ENCODE results near the gene KRT222.

The KRT222 gene

GRCh38 chr17:40618754-40619625 is 46.0 kb downstream of the KRT222 start:
- ATAC-seq, result no peak

GRCh38 chr17:40617678-40618240 is 47.2 kb downstream of the KRT222 start:
- ATAC-seq, result no peak
- no peak for TF ChIP-seq CREB5 (CRISPR knock-in tag; IDR thresholded peaks at IDR 0.05; ENCODE audit: low read depth)
- TF ChIP-seq, protein P1, sequence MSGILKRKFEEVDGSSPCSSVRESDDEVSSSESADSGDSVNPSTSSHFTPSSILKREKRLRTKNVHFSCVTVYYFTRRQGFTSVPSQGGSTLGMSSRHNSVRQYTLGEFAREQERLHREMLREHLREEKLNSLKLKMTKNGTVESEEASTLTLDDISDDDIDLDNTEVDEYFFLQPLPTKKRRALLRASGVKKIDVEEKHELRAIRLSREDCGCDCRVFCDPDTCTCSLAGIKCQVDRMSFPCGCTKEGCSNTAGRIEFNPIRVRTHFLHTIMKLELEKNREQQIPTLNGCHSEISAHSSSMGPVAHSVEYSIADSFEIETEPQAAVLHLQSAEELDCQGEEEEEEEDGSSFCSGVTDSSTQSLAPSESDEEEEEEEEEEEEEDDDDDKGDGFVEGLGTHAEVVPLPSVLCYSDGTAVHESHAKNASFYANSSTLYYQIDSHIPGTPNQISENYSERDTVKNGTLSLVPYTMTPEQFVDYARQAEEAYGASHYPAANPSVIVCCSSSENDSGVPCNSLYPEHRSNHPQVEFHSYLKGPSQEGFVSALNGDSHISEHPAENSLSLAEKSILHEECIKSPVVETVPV (CRISPR knock-in tag; IDR thresholded peaks at IDR 0.05), result no peak
- TF ChIP-seq ISL1 (CRISPR knock-in tag; IDR thresholded peaks at IDR 0.05), result no peak
- TF ChIP-seq ZNF8 (CRISPR knock-in tag; IDR thresholded peaks at IDR 0.05), result no peak
- TF ChIP-seq ARNTL (CRISPR knock-in tag; IDR thresholded peaks at IDR 0.05; ENCODE audit: borderline replicate concordance, low read depth), result no peak
- no peak for TF ChIP-seq ESRRG (CRISPR knock-in tag; IDR thresholded peaks at IDR 0.05)
- TF ChIP-seq TCF4 (CRISPR knock-in tag; IDR thresholded peaks at IDR 0.05; ENCODE audit: borderline replicate concordance), result no peak
- TF ChIP-seq ZFP30 (CRISPR knock-in tag; IDR thresholded peaks at IDR 0.05), result no peak
- no peak for TF ChIP-seq SNAI2 (CRISPR knock-in tag; IDR thresholded peaks at IDR 0.05)
- TF ChIP-seq PATZ1 (CRISPR knock-in tag; IDR thresholded peaks at IDR 0.05; ENCODE audit: borderline replicate concordance), result no peak
- TF ChIP-seq OSR1 (CRISPR knock-in tag; IDR thresholded peaks at IDR 0.05), result no peak
- no peak for TF ChIP-seq ZC3H10 (CRISPR knock-in tag; IDR thresholded peaks at IDR 0.05)
- TF ChIP-seq, protein P2, sequence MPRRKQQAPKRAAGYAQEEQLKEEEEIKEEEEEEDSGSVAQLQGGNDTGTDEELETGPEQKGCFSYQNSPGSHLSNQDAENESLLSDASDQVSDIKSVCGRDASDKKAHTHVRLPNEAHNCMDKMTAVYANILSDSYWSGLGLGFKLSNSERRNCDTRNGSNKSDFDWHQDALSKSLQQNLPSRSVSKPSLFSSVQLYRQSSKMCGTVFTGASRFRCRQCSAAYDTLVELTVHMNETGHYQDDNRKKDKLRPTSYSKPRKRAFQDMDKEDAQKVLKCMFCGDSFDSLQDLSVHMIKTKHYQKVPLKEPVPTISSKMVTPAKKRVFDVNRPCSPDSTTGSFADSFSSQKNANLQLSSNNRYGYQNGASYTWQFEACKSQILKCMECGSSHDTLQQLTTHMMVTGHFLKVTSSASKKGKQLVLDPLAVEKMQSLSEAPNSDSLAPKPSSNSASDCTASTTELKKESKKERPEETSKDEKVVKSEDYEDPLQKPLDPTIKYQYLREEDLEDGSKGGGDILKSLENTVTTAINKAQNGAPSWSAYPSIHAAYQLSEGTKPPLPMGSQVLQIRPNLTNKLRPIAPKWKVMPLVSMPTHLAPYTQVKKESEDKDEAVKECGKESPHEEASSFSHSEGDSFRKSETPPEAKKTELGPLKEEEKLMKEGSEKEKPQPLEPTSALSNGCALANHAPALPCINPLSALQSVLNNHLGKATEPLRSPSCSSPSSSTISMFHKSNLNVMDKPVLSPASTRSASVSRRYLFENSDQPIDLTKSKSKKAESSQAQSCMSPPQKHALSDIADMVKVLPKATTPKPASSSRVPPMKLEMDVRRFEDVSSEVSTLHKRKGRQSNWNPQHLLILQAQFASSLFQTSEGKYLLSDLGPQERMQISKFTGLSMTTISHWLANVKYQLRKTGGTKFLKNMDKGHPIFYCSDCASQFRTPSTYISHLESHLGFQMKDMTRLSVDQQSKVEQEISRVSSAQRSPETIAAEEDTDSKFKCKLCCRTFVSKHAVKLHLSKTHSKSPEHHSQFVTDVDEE (CRISPR knock-in tag; IDR thresholded peaks at IDR 0.05), result no peak
- no peak for TF ChIP-seq RARB (CRISPR knock-in tag; IDR thresholded peaks at IDR 0.05)
- no peak for TF ChIP-seq CSDC2 (CRISPR knock-in tag; IDR thresholded peaks at IDR 0.05)
- no peak for TF ChIP-seq BACH2 (CRISPR knock-in tag; IDR thresholded peaks at IDR 0.05; ENCODE audit: borderline replicate concordance)
- TF ChIP-seq ZFP3 (CRISPR knock-in tag; IDR thresholded peaks at IDR 0.05), result no peak

More at GRCh38 chr17:40618754-40619625, 46.0 kb downstream of the KRT222 start:
- TF ChIP-seq ZFP3 (CRISPR knock-in tag; IDR thresholded peaks at IDR 0.05) (no peak), CREB5 (CRISPR knock-in tag; IDR thresholded peaks at IDR 0.05; ENCODE audit: low read depth) (no peak), TOX (CRISPR knock-in tag; IDR thresholded peaks at IDR 0.05; ENCODE audit: borderline replicate concordance) (no peak), BACH2 (CRISPR knock-in tag; IDR thresholded peaks at IDR 0.05; ENCODE audit: borderline replicate concordance) (no peak), ESRRG (CRISPR knock-in tag; IDR thresholded peaks at IDR 0.05) (no peak), ARNTL (CRISPR knock-in tag; IDR thresholded peaks at IDR 0.05; ENCODE audit: borderline replicate concordance, low read depth) (no peak), SNAI2 (CRISPR knock-in tag; IDR thresholded peaks at IDR 0.05) (no peak), OSR1 (CRISPR knock-in tag; IDR thresholded peaks at IDR 0.05) (no peak), ISL1 (CRISPR knock-in tag; IDR thresholded peaks at IDR 0.05) (no peak)

- TF ChIP-seq ISL1 (CRISPR knock-in tag; IDR thresholded peaks at IDR 0.05) (no peak), ZFP30 (CRISPR knock-in tag; IDR thresholded peaks at IDR 0.05) (no peak)
- no peak for ATAC-seq
These were observed 48.4 kb downstream of the KRT222 start for GRCh38 chr17:40616592-40616991.
